Kidney capillary endothelial cell (primary cell): ENCODE measurements around the gene TBC1D19.
"Not testable (repeated sequence)": the region's sequence is repeated elsewhere in the genome, so short reads cannot be mapped to it uniquely, and the experiment has no call there.

Experiments used
- DNase-seq: peaks from one replicate; pipeline ENCODE4 v3.0.0-alpha.2; 2018; ENCODE audit warnings: low spot score

The TBC1D19 gene, protein sequence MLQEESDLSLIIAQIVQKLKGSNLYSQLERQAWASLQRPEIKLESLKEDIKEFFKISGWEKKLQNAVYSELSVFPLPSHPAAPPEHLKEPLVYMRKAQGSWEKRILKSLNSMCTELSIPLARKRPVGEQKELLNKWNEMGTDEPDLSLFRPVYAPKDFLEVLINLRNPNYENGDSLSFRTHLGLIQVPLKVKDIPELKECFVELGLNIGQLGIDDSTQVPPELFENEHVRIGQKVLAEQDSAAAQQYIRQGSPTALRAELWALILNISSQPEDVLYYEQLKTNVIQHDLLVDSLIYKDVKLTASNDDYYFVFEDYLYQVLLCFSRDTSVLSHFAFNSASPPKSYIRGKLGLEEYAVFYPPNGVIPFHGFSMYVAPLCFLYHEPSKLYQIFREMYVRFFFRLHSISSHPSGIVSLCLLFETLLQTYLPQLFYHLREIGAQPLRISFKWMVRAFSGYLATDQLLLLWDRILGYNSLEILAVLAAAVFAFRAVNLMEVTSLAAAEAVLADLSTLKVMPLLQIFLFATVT

DNA sequence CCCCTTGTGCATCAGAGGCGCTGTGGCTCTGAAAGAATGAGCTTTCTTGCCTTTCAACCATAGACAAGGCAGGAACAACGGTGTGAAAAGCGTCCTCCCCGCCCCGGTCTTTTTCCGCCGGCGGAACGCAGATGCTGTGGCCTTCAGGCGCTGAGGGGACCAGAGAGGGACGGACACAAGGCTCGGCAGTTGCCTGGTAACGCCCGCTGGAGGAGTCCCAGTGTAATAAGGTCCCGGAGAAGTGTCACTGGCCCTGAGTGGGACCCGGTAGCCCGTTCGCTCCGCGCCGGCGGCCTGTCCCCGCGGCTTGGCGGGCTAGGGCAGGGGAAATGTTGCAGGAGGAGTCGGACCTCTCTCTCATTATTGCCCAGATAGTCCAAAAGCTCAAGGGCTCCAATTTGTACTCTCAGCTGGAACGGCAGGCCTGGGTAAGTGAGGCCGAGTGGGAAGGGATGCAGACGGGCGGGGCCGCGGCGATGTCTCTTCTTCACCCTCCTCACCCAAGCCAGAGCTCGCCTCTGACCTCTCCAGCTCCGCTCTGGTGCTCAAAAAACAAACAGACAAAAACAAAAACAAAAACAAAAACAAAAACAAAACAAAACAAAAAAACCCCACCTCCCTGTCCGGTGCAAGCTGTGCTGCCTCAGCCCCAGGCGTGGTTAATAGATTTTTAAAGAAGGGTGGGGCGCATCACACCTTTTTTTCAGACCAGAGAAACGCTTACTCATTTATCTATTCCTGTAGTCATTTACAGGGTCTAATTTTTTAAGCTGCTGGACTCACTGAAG lies at the start of gene TBC1D19:
TSS of gene TBC1D19 (plus strand) at position 220 of the 788 bp plus-strand sequence. CDS start at position 330, 110 bp downstream.
- DNase-seq = peak; percentile 72

DNA sequence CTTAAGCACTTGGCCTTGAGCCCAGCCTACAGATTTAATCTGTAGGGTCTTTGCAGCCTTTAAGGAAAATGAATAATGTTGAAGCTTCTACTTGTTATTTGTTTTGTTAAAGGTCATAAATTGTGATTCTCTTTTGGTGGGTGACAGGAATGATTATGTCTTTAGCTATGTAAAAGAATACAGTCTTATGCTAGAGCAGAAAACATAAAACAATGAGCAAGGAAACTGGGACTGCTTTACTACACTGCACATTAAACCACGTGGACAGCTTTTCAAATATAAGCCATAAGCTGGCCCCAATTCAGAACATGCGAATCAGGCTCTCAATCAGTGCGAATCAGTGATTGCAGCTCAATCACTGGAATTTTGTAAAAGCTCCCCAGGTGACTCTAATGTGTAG lies 40.9 kb upstream of the TBC1D19 start:
- DNase-seq = no peak

DNA sequence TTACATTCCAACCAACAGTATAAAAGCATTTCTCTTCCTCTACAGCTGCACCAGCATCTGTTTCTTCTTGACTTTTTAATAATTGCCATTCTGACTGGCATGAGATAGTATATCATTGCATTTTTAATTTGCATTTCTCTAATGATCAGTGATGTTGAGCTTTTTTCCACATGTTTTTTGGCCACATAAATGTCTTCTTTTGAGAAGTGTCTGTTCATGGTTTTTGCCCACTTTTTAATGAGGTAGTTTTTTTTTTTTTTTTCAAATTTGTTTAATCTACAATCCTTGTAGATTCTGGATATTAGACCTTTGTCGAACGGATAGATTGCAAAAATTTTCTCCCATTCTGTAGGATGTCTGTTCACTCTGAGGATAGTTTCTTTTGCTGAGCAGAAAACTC lies 39.5 kb upstream of the TBC1D19 start:
- DNase-seq = no peak

DNA sequence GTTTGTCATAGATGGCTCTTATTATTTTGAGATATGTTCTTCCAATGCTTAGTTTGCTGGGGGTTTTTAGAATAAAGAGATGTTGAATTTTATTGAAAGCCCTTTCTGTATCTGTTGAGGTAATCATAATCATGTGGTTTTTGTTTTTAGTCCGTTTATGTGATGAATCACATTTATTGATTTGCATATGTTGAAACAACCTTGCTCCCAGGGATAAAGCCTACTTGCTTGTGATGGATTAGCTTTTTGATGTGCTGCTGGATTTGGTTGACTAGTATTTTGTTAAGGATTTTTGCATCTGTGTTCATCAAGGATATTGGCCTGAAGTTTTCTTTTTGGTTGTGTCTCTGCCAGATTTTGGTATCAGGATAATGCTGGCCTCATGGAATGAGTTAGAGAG lies 35.5 kb upstream of the TBC1D19 start:
- DNase-seq = not testable (repeated sequence)

DNA sequence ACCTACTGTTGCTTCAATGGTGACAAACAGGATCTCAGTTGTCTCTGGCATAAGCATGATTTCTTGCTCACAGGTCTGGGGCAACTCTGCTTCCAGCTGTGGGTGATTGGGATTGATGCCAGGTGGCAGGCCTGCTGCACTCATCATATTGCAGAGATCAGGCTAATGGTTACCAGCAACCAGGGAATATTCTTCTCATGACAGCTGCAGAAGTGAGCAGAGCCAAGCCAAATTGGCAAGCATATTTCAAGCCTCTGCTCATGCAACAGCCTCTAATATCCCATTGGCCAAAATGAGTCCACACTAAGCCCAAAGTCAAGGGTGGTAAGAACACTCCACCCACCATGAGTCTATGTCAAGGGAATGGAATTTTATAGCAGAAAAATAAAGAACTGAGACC lies 26.7 kb upstream of the TBC1D19 start:
- DNase-seq = no peak

DNA sequence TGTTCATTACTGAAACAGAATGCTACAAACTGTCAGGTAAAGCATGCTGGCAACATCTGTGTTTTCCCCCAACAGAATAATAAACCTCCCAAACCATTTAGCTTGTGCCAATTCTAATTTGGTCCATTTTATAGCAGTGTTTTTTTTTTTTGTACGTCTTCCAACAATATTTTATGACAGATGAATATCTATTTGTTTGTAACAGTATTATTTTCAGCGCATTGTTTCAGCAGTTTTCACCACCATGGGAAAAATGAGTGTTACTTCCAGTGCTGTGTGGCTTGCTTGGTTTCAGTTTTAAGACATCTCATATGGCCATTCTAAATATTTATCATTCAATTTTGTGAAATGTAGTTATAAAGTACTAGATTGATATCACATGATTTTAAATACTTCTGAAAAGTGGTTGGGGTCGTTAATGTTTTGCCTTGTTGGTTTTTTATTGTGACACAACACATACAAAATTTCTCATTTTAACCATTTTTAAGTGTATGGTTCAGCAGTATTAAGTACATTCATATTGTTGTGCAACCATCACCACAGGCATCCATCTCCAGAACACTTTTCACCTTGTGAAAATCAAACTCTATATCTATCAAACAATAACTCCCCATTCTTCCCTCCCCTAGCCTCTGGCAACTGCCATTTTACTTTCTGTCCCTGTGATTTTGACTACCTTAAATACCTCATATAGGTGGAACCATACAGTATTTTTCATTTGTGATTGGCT lies 25.6 kb upstream of the TBC1D19 start:
- no peak for DNase-seq

DNA sequence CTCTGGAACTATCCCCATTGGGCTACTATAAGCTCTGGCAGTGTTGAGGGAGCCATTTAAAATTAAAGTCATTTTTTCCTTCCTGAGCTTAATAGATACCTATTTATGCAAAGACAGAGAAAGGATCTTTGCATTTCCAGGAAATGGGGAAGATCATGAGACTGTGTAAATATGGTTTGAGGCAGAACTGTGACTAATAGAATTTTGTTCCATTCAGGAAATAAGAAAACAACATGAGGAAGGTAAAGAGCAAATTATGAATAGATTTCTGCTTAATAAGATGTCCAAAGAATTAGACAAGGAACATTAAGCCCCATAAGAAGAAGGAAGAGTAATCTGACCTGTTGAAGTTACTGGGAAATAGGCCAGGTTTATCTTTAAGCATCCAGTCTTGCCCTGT lies 17.8 kb upstream of the TBC1D19 start:
- no peak for DNase-seq

DNA sequence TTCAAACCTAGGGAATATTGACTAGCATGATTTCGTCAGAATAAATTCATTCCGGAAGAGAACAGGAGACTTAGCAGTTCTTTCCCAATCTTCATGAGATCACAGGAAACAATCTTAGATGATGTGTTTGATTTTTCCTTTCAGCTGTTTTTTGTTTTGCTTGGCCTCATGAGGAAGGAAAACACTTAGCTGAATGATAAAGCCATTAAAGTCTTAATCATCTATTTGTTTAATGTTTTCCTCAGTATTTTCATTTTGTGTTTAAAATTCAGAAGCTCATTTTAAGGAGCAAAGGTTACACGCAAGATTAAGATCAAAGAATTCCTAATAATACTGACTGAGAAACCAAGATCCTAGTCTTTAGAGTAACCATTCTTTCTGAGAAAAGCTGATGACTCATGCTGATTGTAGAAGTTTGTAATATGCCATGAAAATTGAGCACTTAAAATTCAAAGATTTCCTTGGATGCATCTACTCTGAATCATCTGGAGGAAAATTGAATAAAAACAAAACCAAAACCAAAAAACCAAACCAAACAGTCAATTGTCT lies 15.4 kb upstream of the TBC1D19 start:
- peak; percentile 95 for DNase-seq

DNA sequence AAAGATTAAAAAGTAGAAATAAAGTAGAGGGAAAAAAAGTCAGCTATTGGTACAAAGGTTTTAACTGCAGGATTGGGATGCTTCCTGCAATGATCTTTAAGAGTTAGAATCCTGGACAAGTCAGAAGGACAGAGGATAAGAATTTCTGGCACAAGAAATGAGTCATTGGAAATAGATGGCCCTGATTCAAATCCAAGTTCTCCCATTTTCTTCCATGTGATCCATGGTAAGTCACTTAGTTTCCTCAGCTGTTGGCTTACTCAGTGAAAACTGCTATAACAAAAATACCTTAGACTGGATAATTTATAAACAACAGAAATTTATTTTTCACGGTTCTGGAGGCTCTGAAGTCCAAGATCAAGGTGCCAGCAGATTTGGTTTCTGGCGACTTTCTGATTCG lies 13.3 kb upstream of the TBC1D19 start:
- DNase-seq = no peak

DNA sequence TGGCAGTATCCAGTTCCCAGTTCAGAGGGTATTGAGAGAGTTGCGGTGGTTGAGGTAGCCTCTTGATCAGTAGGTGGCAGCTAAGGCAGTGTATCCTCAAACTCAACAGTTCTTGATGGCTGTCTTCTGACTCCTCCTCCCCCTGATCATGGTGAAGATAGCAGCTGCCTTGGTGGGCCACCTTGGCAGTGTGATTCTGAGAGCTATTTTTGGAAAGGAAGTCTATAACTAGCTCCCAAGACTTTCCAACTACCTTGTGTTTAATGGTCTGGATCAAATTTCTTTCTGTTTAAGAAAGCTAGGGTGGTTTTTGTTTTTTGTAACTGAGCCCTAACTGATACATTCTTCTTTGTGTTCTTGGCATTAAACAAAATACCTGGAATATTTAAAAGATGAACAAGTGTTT lies 10.5 kb upstream of the TBC1D19 start:
- DNase-seq = no peak

DNA sequence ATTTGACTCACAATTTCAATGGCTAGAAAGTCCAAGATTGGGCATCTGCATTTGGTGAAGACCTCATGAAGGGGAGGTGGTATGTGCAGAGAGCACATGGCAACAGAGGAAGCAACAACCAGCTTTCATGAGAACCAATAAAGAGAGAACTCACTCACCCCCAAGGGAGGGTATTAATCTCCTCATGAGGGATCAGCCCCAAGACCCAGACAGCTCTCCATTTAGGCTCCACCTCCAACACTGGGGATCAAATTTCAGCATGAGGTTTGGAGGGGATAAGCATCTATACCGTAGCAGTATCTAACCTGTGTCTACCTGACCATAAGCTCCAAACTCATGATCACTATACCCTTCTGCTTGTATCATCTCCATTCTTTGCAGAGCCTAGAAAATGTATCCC lies 9.3 kb upstream of the TBC1D19 start:
- no peak for DNase-seq

DNA sequence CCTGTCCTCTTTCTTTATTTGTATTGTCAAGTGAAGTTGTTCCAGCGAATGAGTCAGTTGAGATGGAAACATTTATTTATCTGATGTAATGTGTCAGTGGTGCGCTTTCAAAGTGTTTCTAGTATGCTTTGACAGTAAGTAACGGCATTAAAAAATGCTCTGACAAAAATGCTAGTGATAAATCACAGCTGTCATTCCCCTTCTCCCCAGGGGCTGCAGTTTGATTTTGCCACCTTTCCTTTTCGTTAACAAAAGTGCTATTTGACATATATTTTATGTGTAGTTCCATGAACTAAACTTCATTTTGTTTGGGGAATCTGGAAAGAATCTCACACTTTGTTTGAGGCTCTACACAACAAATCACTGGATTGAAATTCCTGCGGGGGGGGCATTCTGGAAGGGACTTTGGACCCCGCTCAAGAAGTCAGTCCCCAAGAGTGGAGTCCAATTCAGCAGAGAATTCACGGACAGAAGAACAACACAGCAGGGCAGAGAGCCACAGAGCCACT lies 7.6 kb upstream of the TBC1D19 start:
- no peak for DNase-seq

DNA sequence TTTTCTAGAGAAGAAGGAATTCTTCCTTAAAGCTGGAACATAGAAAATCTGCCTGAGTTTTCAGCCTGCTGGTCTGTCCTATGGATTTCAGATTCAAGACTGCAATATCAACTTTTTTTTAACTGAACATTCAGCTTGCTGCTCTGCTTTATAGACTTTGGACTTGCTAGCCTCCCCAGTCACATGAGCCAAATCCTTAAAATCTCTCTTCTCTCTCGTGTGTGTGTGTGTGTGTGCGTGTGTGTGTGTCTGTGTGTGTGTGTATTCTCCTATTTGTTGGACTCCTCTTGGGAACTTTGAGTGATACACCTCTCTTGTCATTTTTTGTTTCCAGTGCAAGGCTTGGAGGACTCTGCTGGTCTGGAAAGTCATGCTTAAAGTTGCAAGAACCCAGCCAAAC lies 6.8 kb upstream of the TBC1D19 start:
- no peak for DNase-seq

DNA sequence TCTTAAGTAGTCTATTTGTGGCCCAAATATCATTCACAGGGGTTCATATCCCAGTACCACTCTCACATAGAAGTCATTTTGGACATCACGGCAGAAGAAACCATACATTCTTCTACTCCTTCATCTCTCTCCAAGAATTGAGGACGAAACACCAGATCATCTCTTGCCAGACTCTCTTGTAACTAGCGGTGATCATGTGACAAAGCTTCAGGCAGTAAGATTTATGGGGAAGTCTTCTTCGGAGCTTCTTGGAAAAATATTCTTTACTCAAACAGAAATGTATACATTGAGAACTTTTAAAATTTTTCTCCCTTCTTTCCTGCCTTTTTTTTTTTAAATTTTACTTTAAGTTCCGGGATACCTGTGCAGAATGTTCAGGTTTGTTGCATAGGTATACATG lies 4.7 kb upstream of the TBC1D19 start:
- no peak for DNase-seq

DNA sequence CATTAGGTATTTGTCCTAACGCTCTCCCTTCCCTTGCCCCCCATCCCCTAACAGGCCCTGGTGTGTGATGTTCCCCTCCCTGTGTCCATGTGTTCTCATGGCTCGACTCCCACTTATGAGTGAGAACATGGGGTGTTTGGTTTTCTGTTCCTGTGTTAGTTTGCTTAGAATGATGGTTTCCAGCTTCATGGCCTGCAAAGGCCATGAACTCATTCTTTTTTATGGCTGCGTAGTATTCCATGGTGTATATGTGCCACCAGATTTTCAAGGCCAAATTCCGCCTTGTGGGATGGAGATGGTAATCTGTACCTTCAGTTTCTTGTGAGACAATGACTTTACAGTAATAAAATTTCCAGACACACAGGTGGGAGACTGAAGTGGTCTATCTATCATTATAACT lies 2.5 kb upstream of the TBC1D19 start:
- DNase-seq = not testable (repeated sequence)

DNA sequence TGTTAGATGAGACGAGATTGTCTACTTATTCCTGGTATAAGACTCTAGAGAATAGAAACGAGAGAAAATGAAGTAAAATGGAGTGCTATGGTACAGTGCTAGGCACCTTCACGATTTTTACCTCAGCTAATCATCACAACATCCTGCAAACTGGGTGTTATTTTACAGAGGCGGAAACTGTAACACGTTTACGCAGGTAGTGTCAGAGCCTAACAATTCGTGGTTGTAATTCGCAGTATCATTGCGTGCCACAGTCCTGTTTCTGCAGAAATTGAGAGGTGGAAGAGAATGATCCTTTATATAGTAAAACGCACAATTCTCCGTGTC lies 383 bp upstream of the TBC1D19 start:
- no peak for DNase-seq

DNA sequence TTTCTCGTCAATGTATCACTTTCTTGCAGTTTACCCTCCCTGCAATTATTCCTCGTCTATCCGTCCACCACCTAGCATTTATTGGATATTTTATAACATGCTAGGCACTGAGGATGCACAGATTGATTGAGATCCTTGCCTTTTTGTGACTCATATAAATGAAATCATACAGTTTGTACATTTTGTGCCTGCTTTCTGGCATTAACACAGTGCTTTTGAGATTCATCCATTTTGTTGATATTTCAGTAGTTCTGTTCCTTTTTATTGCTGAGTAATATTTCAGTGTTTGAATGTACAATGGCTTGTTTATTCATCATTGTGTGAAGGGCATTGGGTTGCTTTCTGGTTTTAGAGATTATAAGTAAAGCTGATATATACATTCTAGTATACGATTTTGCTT lies 841 bp downstream of the TBC1D19 start:
- peak; percentile 9 for DNase-seq

DNA sequence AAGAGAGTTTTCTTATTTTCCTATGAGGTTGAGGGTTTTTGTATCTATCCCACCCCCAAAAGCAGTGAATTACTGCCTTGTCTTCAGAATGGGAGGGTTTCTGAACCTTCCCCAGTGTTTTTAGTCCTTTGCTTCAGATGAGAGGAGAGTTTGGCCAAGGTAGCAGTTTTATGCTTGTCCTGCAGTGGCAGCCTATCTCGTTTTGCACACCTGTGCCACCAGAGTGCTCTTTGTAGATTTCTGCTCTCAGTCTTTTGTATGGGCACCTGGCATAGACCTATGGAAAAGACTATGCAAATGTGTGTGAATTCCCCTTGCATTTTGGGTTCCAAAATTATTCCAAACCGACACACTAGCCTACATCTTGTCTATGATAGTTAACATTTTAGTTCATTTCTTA lies 5.8 kb downstream of the TBC1D19 start:
- DNase-seq = no peak

DNA sequence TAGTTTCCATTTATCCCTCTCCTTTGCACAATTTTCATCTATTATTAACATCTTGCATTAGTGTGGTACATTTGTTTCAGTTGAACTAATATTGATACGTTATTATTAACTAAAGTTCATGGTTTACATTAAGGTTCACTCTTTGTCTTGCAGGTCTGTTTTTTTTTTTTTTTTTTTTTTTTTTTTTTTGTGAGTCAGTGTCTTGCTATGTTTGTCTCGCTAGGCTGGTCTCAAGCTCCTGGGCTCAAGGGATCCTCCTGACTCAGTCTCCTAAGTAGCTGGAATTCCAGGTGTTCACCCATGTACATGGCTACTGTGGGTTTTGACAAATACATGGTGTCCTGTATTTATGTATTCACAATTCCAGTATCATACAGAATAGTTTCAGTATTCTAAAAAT lies 6.8 kb downstream of the TBC1D19 start:
- no peak for DNase-seq

DNA sequence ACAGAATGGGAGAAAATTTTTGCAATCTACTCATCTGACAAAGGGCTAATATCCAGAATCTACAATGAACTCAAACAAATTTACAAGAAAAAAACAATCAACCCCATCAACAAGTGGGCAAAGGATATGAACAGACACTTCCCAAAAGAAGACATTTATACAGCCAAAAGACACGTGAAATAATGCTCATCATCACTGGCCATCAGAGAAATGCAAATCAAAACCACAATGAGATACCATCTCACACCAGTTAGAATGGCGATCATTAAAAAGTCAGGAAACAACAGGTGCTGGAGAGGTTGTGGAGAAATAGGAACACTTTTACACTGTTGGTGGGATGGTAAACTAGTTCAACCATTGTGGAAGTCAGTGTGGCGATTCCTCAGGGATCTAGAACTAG lies 9.7 kb downstream of the TBC1D19 start:
- not testable (repeated sequence) for DNase-seq

DNA sequence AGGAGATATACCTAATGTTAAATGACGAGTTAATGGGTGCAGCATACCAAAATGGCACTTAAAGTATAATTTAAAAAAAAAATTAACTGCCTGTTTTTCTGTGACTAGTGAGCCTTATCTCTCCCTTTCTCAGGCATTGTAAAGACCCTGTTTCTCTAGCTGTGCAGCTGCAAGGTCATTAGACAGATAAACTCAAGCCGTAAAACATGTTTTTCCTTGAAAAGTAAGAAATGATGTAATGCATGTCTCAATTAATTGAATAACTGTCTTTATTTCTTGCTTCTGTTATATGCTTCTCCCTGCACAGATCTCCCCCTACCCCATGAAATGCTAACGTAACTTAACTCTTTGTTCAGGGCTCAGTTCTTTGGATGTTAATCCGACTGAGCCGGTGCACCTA lies 10.5 kb downstream of the TBC1D19 start:
- DNase-seq = no peak

DNA sequence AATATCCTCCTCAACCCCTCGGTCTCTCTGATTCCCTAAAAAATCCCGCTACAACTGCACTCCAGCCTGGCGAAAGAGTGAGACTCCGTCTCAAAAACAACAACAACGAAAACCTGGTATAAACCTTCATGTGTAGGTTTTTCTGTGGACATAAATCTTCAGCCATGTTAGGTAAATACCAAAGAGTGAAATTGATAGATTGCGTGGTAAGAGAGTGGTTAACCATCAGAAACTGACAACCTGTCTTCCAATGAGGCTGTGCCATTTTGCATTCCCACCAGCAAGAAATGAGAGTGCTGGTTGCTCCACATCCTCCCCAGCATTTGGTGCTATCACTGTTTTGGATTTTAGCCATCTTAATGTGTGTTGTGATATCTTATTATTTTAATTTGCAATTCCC lies 10.9 kb downstream of the TBC1D19 start:
- DNase-seq = no peak
